Measurements from ENCODE around the gene ARFGAP3. TPM values are rescaled to one million over a fixed set of nuclear protein-coding genes. Genes with fewer than 3 reads are reported as not detected.

The ARFGAP3 gene
- polyA plus RNA-seq, 1 experiment = 69.4 TPM

DNA sequence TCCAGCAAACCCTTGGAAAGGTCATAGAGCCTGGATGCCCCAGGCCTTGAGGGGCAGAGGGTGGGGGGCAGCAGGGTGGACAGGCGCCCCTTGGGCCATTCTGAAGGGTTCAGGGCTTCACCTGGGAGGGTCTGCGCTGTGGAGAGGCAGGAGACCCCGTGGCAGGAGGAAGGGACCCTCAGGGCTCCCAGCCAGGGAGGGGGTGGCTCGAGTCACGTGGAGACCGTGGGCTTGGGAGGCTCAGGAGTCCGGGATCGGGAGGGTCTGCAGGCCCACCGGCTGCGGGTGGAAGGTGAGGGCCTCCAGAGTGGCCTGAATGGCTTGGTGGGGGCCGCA, 87.9 kb downstream of the ARFGAP3 start:
- ChIA-PET POLR2A (no interaction called here), CTCF (interaction anchor here (1.6 kb wide), 1 partner anchor 10 kb away, joined by 5 read pairs; no protein-coding TSS in a partner anchor)
- TF ChIP-seq, protein P1, sequence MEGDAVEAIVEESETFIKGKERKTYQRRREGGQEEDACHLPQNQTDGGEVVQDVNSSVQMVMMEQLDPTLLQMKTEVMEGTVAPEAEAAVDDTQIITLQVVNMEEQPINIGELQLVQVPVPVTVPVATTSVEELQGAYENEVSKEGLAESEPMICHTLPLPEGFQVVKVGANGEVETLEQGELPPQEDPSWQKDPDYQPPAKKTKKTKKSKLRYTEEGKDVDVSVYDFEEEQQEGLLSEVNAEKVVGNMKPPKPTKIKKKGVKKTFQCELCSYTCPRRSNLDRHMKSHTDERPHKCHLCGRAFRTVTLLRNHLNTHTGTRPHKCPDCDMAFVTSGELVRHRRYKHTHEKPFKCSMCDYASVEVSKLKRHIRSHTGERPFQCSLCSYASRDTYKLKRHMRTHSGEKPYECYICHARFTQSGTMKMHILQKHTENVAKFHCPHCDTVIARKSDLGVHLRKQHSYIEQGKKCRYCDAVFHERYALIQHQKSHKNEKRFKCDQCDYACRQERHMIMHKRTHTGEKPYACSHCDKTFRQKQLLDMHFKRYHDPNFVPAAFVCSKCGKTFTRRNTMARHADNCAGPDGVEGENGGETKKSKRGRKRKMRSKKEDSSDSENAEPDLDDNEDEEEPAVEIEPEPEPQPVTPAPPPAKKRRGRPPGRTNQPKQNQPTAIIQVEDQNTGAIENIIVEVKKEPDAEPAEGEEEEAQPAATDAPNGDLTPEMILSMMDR (IDR thresholded peaks at IDR 0.05; ENCODE audit: low read depth, low read length) = no peak
- H3K9me3 ChIP-seq (ENCODE audit: control insufficient read depth, insufficient read depth, low read length) = no peaks in the 10 kb centered on the region; the same call in 1 of the 2 replicates
- H3K27me3 ChIP-seq (ENCODE audit: control insufficient read depth, insufficient read depth, low read length) = no peaks in the 10 kb centered on the region
- peak overlapping the region; percentile 52 for H3K27ac ChIP-seq (ENCODE audit: low read depth, low read length)
- DNase-seq (ENCODE audit: low read depth, low spot score) = no peak
- H3K4me3 ChIP-seq (ENCODE audit: low read depth, low read length) = no peak overlapping the region

GRCh38 chr22:42768385-42769035, 88.6 kb downstream of the ARFGAP3 start:
- TF ChIP-seq, protein P1 (IDR thresholded peaks at IDR 0.05; ENCODE audit: low read depth, low read length) = no peak

GRCh38 chr22:42766860-42767259, 90.2 kb downstream of the ARFGAP3 start:
- TF ChIP-seq, protein P1 (IDR thresholded peaks at IDR 0.05; ENCODE audit: low read depth, low read length) = no peak
- ChIA-PET POLR2A (no interaction called here), CTCF (interaction anchor here (0.7 kb wide), 1 partner anchor 25 kb away, joined by 4 read pairs; no protein-coding TSS in a partner anchor)
- no peak overlapping the region for H3K27ac ChIP-seq (ENCODE audit: low read depth, low read length)
- DNase-seq (ENCODE audit: low read depth, low spot score) = no peak
- no peaks in the 10 kb centered on the region for H3K27me3 ChIP-seq (ENCODE audit: control insufficient read depth, insufficient read depth, low read length)
- H3K9me3 ChIP-seq (ENCODE audit: control insufficient read depth, insufficient read depth, low read length) = no peaks in the 10 kb centered on the region; the same call in 1 of the 2 replicates
- H3K4me3 ChIP-seq (ENCODE audit: low read depth, low read length) = no peak overlapping the region

More at GRCh38 chr22:42768385-42769035, 88.6 kb downstream of the ARFGAP3 start:
- Histone ChIP-seq H3K4me3 (ENCODE audit: low read depth, low read length) (no peak overlapping the region), H3K9me3 (ENCODE audit: control insufficient read depth, insufficient read depth, low read length) (no peaks in the 10 kb centered on the region; the same call in 1 of the 2 replicates), H3K27me3 (ENCODE audit: control insufficient read depth, insufficient read depth, low read length) (no peaks in the 10 kb centered on the region), H3K27ac (ENCODE audit: low read depth, low read length) (no peak overlapping the region)
- ChIA-PET CTCF (no interaction called here), POLR2A (interaction anchor here (1.1 kb wide), 1 partner anchor 21 kb away, joined by 3 read pairs; no protein-coding TSS in a partner anchor)
- DNase-seq (ENCODE audit: low read depth, low spot score) = no peak

DNA sequence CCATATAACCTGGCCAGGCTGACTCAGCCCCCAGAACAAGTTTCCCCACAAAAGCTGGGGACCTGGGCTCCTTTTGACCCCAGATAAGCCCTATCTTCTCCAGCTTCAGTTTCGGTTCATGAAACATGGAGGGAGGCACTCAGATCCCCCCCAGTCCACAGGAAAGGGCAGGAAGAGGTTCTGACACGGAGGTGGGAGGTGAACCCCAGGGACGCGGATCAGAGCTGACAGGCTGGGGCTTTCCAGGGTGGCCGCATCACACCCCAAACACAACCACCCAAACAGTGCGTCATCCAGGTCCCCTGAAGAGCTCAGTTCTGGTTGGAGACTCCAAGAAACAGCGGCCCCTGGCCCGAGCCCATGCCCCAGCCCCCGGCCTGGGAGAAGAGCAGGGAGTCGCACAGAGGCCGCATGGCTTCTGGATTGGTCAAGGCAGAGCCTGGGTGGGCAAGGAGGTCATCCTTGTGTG, 92.1 kb downstream of the ARFGAP3 start:
- no peak for DNase-seq (ENCODE audit: low read depth, low spot score)
- POLR2A ChIA-PET = interaction anchor here (0.5 kb wide), 1 partner anchor 233 kb away, joined by 4 read pairs; no protein-coding TSS in a partner anchor
- Histone ChIP-seq H3K27me3 (ENCODE audit: control insufficient read depth, insufficient read depth, low read length) (no peaks in the 10 kb centered on the region), H3K4me3 (ENCODE audit: low read depth, low read length) (no peak overlapping the region), H3K27ac (ENCODE audit: low read depth, low read length) (no peak overlapping the region), H3K9me3 (ENCODE audit: control insufficient read depth, insufficient read depth, low read length) (no peaks in the 10 kb centered on the region; the same call in 1 of the 2 replicates)
- CTCF ChIA-PET = interaction anchor here (0.5 kb wide), 1 partner anchor 14 kb away, joined by 3 read pairs; no protein-coding TSS in a partner anchor
- TF ChIP-seq, protein P1 (IDR thresholded peaks at IDR 0.05; ENCODE audit: low read depth, low read length) = no peak

GRCh38 chr22:42763965-42764480, 93.0 kb downstream of the ARFGAP3 start:
- POLR2A ChIA-PET = interaction anchor here (0.6 to 0.7 kb wide), 2 partner anchors 16 to 61 kb away, joined by 3 to 4 read pairs; no protein-coding TSS in a partner anchor
- CTCF ChIA-PET = interaction anchor here (0.6 kb wide), 1 partner anchor 114 kb away, joined by 4 read pairs; no protein-coding TSS in a partner anchor
- Histone ChIP-seq H3K9me3 (ENCODE audit: control insufficient read depth, insufficient read depth, low read length) (no peaks in the 10 kb centered on the region; the same call in 1 of the 2 replicates), H3K27ac (ENCODE audit: low read depth, low read length) (no peak overlapping the region), H3K4me3 (ENCODE audit: low read depth, low read length) (no peak overlapping the region), H3K27me3 (ENCODE audit: control insufficient read depth, insufficient read depth, low read length) (no peaks in the 10 kb centered on the region)
- no peak for DNase-seq (ENCODE audit: low read depth, low spot score)
- TF ChIP-seq, protein P1 (IDR thresholded peaks at IDR 0.05; ENCODE audit: low read depth, low read length) = no peak
